GM19025 (cell line): ENCODE results near the gene ZNF827.

ENCODE experiments used
- ATAC-seq: cut with Tn5 transposase; IDR thresholded peaks from one replicate; pipeline ENCODE4 v1.9.1; 2021; ENCODE audit warnings: mild to moderate bottlenecking, low read depth, moderate library complexity; ENCODE audit not compliant: unreplicated experiment

ZNF827 gene

GRCh38 chr4:145935253-145936141 lies 3.1 kb downstream of the ZNF827 start:
- no peak for ATAC-seq

- ATAC-seq: no peak
Observed at GRCh38 chr4:145934434-145935047, 4.1 kb downstream of the ZNF827 start.

- ATAC-seq: no peak
Observed at GRCh38 chr4:145933134-145933533, 5.5 kb downstream of the ZNF827 start.

- no peak for ATAC-seq
Observed at GRCh38 chr4:145931403-145931802, 7.2 kb downstream of the ZNF827 start.

- ATAC-seq: no peak
Observed at GRCh38 chr4:145930592-145930991, 8.0 kb downstream of the ZNF827 start.

- ATAC-seq: no peak
Observed at GRCh38 chr4:145929415-145930178, 9.0 kb downstream of the ZNF827 start.

GRCh38 chr4:145928748-145929147 lies 9.9 kb downstream of the ZNF827 start:
- no peak for ATAC-seq

- ATAC-seq: no peak
Observed at GRCh38 chr4:145927030-145927429, 11.6 kb downstream of the ZNF827 start.

GRCh38 chr4:145921231-145921630 lies 17.4 kb downstream of the ZNF827 start:
- no peak for ATAC-seq

- no peak for ATAC-seq
Observed at GRCh38 chr4:145920205-145920604, 18.4 kb downstream of the ZNF827 start.

- no peak for ATAC-seq
Observed at GRCh38 chr4:145912376-145912775, 26.2 kb downstream of the ZNF827 start.

- peak; percentile 40 for ATAC-seq
Observed at GRCh38 chr4:145909773-145910172, 28.9 kb downstream of the ZNF827 start.

- ATAC-seq: peak; percentile 92
Observed at GRCh38 chr4:145909281-145909715, 29.3 kb downstream of the ZNF827 start.

GRCh38 chr4:145907812-145908211 lies 30.8 kb downstream of the ZNF827 start:
- ATAC-seq: no peak

- ATAC-seq: no peak
Observed at GRCh38 chr4:145907390-145907789, 31.2 kb downstream of the ZNF827 start.

- no peak for ATAC-seq
Observed at GRCh38 chr4:145904413-145905177, 34.0 kb downstream of the ZNF827 start.

GRCh38 chr4:145902522-145902921 lies 36.1 kb downstream of the ZNF827 start:
- ATAC-seq: no peak

GRCh38 chr4:145899886-145900460 lies 38.6 kb downstream of the ZNF827 start:
- ATAC-seq: no peak

GRCh38 chr4:145898926-145899531 lies 39.6 kb downstream of the ZNF827 start:
- no peak for ATAC-seq

- ATAC-seq: no peak
Observed at GRCh38 chr4:145898466-145898865, 40.2 kb downstream of the ZNF827 start.
